Measurements from ENCODE around the gene PRKAG3. TPM values are rescaled to one million over a fixed set of nuclear protein-coding genes. Genes with fewer than 3 reads are reported as not detected.

The PRKAG3 gene
- total and polyA plus RNA-seq, 9 of the 15 experiments (the other 6 are each of a cell fraction or from before 2014, with no cell fraction given): not detected

DNA sequence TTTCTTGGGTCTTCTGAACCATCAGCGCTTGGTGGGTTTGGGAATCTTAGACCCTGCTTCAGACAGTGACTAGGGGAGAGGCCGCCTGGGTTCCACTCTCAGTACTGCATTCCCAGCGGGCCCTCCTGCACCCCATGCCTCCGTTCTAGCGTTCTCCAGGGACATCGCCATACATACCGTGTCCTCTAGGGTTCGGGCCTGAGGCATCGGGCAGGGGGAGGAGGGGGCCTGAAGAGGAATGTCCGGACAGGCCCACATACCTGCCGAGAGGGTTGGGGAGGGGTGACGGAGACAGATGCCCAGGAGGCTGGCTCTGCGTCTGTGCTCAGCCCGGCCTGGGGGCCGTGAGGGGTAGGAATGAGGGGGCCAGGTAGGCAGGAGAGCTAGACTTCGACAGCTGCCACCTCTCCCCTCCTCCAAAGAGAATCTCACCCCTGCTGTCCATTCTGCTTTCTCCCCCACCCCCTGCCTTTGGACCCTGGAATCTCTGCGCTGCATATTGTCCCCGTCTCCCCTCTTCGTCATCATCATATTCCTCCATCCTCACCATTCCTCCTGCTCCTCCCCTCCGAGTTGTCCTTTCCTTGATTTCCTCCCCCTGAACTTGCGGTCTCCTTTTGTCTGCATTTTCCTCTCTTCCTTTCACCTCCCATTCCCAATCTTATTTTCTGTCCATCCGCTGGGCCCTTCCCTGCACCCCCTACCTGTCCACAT is 41.2 kb upstream of the PRKAG3 start:
- Histone ChIP-seq H3K79me2 (ENCODE audit: control insufficient read depth, insufficient read depth, low read length) (no peaks in the 10 kb centered on the region), H2AFZ (ENCODE audit: low read depth, low read length) (no peak overlapping the region), H3K9me3 (replicated peaks; ENCODE audit: control insufficient read depth, insufficient read depth, low read depth, low read length) (no peaks in the 10 kb centered on the region), H3K4me1 (replicated peaks in 1 of 2; ENCODE audit: control insufficient read depth in 2 of 2, insufficient read depth in 2 of 2, low read length in 2 of 2) (peaks cover 0 to 14% of the 10 kb centered on the region in 2 experiments; a peak in 3 of 5 replicates), H3K27me3 (ENCODE audit: control insufficient read depth in 2 of 2, insufficient read depth in 2 of 2, low read length in 2 of 2) (peaks cover 6 to 38% of the 10 kb centered on the region in 2 experiments; a peak in 3 of 5 replicates), H3K4me2 (ENCODE audit: insufficient read depth, low read length) (no peak overlapping the region), H3K9me1 (ENCODE audit: control insufficient read depth, insufficient read depth, low read length) (no peaks in the 10 kb centered on the region), H3K9ac (ENCODE audit: insufficient read depth in 1 of 2, low read depth in 2 of 2, low read length in 2 of 2) (no peak overlapping the region), H3K36me3 (ENCODE audit: control insufficient read depth, insufficient read depth, low read length) (no peaks in the 10 kb centered on the region), H4K20me1 (replicated peaks; ENCODE audit: control insufficient read depth, insufficient read depth, low read length) (peaks cover 3% of the 10 kb centered on the region; the same call in 1 of the 2 replicates), H3K27ac (ENCODE audit: extremely low read depth, low read depth, low read length) (no peak overlapping the region), H3K4me3 (no peak overlapping the region)
- TF ChIP-seq ZFP30 (CRISPR knock-in tag; IDR thresholded peaks at IDR 0.05; ENCODE audit: borderline replicate concordance) (no peak), TAF1 (IDR thresholded peaks at IDR 0.05; ENCODE audit: control insufficient read depth, extremely low read depth, insufficient read depth, low read length, severe bottlenecking) (no peak), NEUROD1 (IDR thresholded peaks at IDR 0.05; ENCODE audit: borderline replicate concordance, low read depth, low read length, partially characterized antibody) (no peak), ZBTB12 (CRISPR knock-in tag; IDR thresholded peaks at IDR 0.05) (no peak), PTTG1 (tag; IDR thresholded peaks at IDR 0.05; ENCODE audit: low read depth) (no peak), BDP1 (IDR thresholded peaks at IDR 0.05; ENCODE audit: insufficient read depth, insufficient read length) (no peak), RB1 (IDR thresholded peaks at IDR 0.05; ENCODE audit: low read depth) (no peak), ZNF143 (CRISPR knock-in tag; IDR thresholded peaks at IDR 0.05) (no peak), SREBF1 (IDR thresholded peaks at IDR 0.05; ENCODE audit: borderline replicate concordance, low read depth, low read length) (no peak), ESRRB (CRISPR knock-in tag; IDR thresholded peaks at IDR 0.05; ENCODE audit: borderline replicate concordance) (no peak)
- TF ChIP-seq, protein P1, sequence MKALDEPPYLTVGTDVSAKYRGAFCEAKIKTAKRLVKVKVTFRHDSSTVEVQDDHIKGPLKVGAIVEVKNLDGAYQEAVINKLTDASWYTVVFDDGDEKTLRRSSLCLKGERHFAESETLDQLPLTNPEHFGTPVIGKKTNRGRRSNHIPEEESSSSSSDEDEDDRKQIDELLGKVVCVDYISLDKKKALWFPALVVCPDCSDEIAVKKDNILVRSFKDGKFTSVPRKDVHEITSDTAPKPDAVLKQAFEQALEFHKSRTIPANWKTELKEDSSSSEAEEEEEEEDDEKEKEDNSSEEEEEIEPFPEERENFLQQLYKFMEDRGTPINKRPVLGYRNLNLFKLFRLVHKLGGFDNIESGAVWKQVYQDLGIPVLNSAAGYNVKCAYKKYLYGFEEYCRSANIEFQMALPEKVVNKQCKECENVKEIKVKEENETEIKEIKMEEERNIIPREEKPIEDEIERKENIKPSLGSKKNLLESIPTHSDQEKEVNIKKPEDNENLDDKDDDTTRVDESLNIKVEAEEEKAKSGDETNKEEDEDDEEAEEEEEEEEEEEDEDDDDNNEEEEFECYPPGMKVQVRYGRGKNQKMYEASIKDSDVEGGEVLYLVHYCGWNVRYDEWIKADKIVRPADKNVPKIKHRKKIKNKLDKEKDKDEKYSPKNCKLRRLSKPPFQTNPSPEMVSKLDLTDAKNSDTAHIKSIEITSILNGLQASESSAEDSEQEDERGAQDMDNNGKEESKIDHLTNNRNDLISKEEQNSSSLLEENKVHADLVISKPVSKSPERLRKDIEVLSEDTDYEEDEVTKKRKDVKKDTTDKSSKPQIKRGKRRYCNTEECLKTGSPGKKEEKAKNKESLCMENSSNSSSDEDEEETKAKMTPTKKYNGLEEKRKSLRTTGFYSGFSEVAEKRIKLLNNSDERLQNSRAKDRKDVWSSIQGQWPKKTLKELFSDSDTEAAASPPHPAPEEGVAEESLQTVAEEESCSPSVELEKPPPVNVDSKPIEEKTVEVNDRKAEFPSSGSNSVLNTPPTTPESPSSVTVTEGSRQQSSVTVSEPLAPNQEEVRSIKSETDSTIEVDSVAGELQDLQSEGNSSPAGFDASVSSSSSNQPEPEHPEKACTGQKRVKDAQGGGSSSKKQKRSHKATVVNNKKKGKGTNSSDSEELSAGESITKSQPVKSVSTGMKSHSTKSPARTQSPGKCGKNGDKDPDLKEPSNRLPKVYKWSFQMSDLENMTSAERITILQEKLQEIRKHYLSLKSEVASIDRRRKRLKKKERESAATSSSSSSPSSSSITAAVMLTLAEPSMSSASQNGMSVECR (CRISPR knock-in tag; IDR thresholded peaks at IDR 0.05): no peak
- FAIRE-seq: no peak
- CTCF ChIA-PET (ENCODE audit: low intra/inter-chr PET ratio): no interaction called here
- 10% methylated on average over 11 of the region's 22 CpGs for WGBS (ENCODE audit: insufficient coverage, low coverage, missing lambda C conversion rate)
- in situ Hi-C loops (cut with MboI) (no loop called here), intact Hi-C loops (cut with micrococcal nuclease) (no loop called here)
- ATAC-seq: no peak; the same call in 2 of the 3 replicates
- DNase-seq (ENCODE audit: extremely low read depth in 1 of 4, low spot score in 3 of 4): no peak
- no TSS peak for BruUV-seq (replicated peaks)
- POLR2A ChIA-PET: no interaction called here

All from K562 (cell line).